Measurements from ENCODE around the gene MZF1. TPM values are rescaled to one million over a fixed set of nuclear protein-coding genes. Genes with fewer than 3 reads are reported as not detected.
"Not testable (repeated sequence)": the region's sequence is repeated elsewhere in the genome, so short reads cannot be mapped to it uniquely, and the experiment has no call there.

MZF1 gene
- total RNA-seq (2022) (20.4 and 25.6 TPM in 2 replicates), Bru-seq, nascent RNA (percentile 68 among the genes with signal in this experiment), BruChase-seq, experiment 1, labeled RNA remaining after a 2-hour chase (percentile 76 among the genes with signal in this experiment), BruChase-seq, experiment 2, labeled RNA remaining after a 6-hour chase (percentile 79 among the genes with signal in this experiment)
- long read RNA-seq, transcript MZF1-207 (1 exons, 2,683 nt) = major isoform, 27 of 33 reads
- long read RNA-seq, partial matches to known transcripts = 1 of 33 reads
- long read RNA-seq, other reads (novel, unspliced or antisense) = 5 of 33 reads

GRCh38 chr19:58572818-58573657 lies at the start of gene MZF1:
Gene MZF1, minus strand, starts transcription at chr19:58573335. Its CDS starts 1,946 bp downstream, at chr19:58571389.
- H3K27me3 Mint-ChIP-seq (ENCODE audit: insufficient read depth, unreplicated experiment) = no peaks in the 10 kb centered on the region
- H3K9me3 Mint-ChIP-seq (ENCODE audit: unreplicated experiment) = no peaks in the 10 kb centered on the region
- peak within 1 kb of the TSS; percentile 87 for H3K4me3 Mint-ChIP-seq (ENCODE audit: unreplicated experiment)
- H3K9me3 ChIP-seq = no peaks in the 10 kb centered on the region
- H3K36me3 ChIP-seq (ENCODE audit: control insufficient read depth, insufficient read depth, low read length) = no peaks in the 10 kb centered on the region
- H3K27me3 ChIP-seq (replicated peaks; ENCODE audit: control insufficient read depth, insufficient read depth, low read length) = no peaks in the 10 kb centered on the region
- POLR2A ChIA-PET = interaction anchor here (0.6 to 1.3 kb wide), 3 partner anchors 14 to 30 kb away, joined by 4 to 6 read pairs (median 5); no protein-coding TSS in a partner anchor
- peak within 1 kb of the TSS; percentile 98 for H3K27ac Mint-ChIP-seq (ENCODE audit: unreplicated experiment)
- peak within 1 kb of the TSS; percentile 67 for H3K4me3 ChIP-seq (ENCODE audit: low read depth, low read length)
- BruUV-seq (replicated peaks) = no TSS peak
- no peaks in the 10 kb centered on the region for H3K4me1 ChIP-seq
- H3K36me3 Mint-ChIP-seq (ENCODE audit: insufficient read depth, unreplicated experiment) = peaks cover 37% of the 10 kb centered on the region
- intact Hi-C loops (cut with micrococcal nuclease; ENCODE audit: unreplicated experiment) = loop anchor here (1.0 kb wide), 3 partner anchors 10 to 74 kb away; no protein-coding TSS in a partner anchor
- CTCF ChIA-PET = no interaction called here
- DNase-seq = peak; percentile 99 to 100
- H3K4me1 Mint-ChIP-seq (ENCODE audit: low read depth, unreplicated experiment) = peaks cover 17% of the 10 kb centered on the region
- peak in 1 of 2 experiments; percentile 6 for TF ChIP-seq CTCF (IDR thresholded peaks at IDR 0.05; ENCODE audit: insufficient read depth in 1 of 2, low read depth in 1 of 2, low read length in 1 of 2, severe bottlenecking in 1 of 2, unreplicated experiment in 1 of 2)

DNA sequence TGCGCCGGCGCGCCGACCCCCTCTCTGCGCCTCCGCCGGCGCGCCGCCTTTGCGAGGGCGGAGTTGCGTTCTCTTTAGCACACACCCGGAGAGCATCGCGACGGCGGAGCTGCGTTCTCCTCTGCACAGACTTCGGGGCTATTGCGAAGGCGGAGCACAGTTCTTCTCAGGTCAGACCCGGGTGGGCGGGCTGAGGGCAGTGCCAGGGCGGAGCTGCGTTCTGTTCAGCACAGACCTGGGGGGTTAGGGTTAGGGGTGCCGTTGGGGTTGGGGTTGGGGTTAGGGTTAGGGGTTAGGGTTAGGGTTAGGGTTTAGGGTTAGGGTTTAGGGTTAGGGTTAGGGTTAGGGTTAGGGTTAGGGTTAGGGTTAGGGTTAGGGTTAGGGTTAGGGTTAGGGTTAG lies 34.1 kb upstream of the MZF1 start:
- H3K27me3 ChIP-seq (replicated peaks; ENCODE audit: control insufficient read depth, insufficient read depth, low read length); H3K9me3 Mint-ChIP-seq (ENCODE audit: unreplicated experiment); H3K27ac Mint-ChIP-seq (ENCODE audit: unreplicated experiment); H3K9me3 ChIP-seq; H3K36me3 Mint-ChIP-seq (ENCODE audit: insufficient read depth, unreplicated experiment); DNase-seq; intact Hi-C loops (cut with micrococcal nuclease; ENCODE audit: unreplicated experiment); H3K27me3 Mint-ChIP-seq (ENCODE audit: insufficient read depth, unreplicated experiment); H3K4me1 Mint-ChIP-seq (ENCODE audit: low read depth, unreplicated experiment); H3K4me3 ChIP-seq (ENCODE audit: low read depth, low read length); H3K4me3 Mint-ChIP-seq (ENCODE audit: unreplicated experiment); H3K36me3 ChIP-seq (ENCODE audit: control insufficient read depth, insufficient read depth, low read length); POLR2A ChIA-PET; H3K4me1 ChIP-seq; CTCF ChIA-PET; BruUV-seq (replicated peaks): not testable (repeated sequence)

GRCh38 chr19:58606251-58606896 lies 33.2 kb upstream of the MZF1 start:
- H3K4me3 ChIP-seq (ENCODE audit: low read depth, low read length); H3K36me3 Mint-ChIP-seq (ENCODE audit: insufficient read depth, unreplicated experiment); BruUV-seq (replicated peaks); H3K27ac Mint-ChIP-seq (ENCODE audit: unreplicated experiment); H3K9me3 ChIP-seq; H3K36me3 ChIP-seq (ENCODE audit: control insufficient read depth, insufficient read depth, low read length); H3K27me3 Mint-ChIP-seq (ENCODE audit: insufficient read depth, unreplicated experiment); H3K4me3 Mint-ChIP-seq (ENCODE audit: unreplicated experiment); POLR2A ChIA-PET; H3K4me1 ChIP-seq; CTCF ChIA-PET; intact Hi-C loops (cut with micrococcal nuclease; ENCODE audit: unreplicated experiment); DNase-seq; H3K9me3 Mint-ChIP-seq (ENCODE audit: unreplicated experiment); H3K4me1 Mint-ChIP-seq (ENCODE audit: low read depth, unreplicated experiment); H3K27me3 ChIP-seq (replicated peaks; ENCODE audit: control insufficient read depth, insufficient read depth, low read length): not testable (repeated sequence)
